ENCODE measurements around the gene SAP30BP.

- no peak for TF ChIP-seq POLR2AphosphoS5 (IDR thresholded peaks at IDR 0.05; ENCODE audit: insufficient read depth, low read depth, low read length)
- TF ChIP-seq CTCF (IDR thresholded peaks at IDR 0.05; ENCODE audit: extremely low read depth in 1 of 2, insufficient read depth in 1 of 2, low read depth in 1 of 2, low read length in 2 of 2): no peak
- no peak for TF ChIP-seq JUN (IDR thresholded peaks at IDR 0.05; ENCODE audit: borderline replicate concordance, insufficient read depth, insufficient read length, low read depth)
- no peak for TF ChIP-seq MAX (IDR thresholded peaks at IDR 0.05; ENCODE audit: insufficient read depth, insufficient read length)
- TF ChIP-seq MYC (IDR thresholded peaks at IDR 0.05; ENCODE audit: low read depth, low read length): no peak
These were observed 38.0 kb upstream of the SAP30BP start for GRCh38 chr17:75629157-75629556.

All from endothelial cell of umbilical vein (primary cell).